GM12878 (cell line): Measurements from ENCODE around the gene PLEKHH1. TPM values are rescaled to one million over a fixed set of nuclear protein-coding genes. Genes with fewer than 3 reads are reported as not detected.

Source experiments
- ATAC-seq: fragments of 200-7000 bp; cut with Tn5 transposase; 3 replicates; pipeline ENCODE4 v1.9.1; 2020; ENCODE audit warnings: mild to moderate bottlenecking, moderate library complexity
- BruUV-seq: library from RNA; stranded (reverse); fragments of 400-500 nt; replicated peaks from 2 replicates; lab custom pipeline; 2021; lab: Mats Ljungman, UMichigan
- CTCF ChIA-PET: fragments of 300-600 bp; sonication (Branson Sonifier 250); formaldehyde crosslinking; extraction: SDS; loops from one replicate; lab custom pipeline; 2021; ENCODE audit warnings: inconsistent platforms; lab: Yijun Ruan, JAX
- POLR2A ChIA-PET: fragments of 350-600 bp; formaldehyde crosslinking; extraction: SDS; loops from one replicate; lab custom pipeline; 2021; ENCODE audit warnings: inconsistent platforms; lab: Charles Lee
- RAD21 ChIA-PET: fragments of 300-600 bp; sonication (Branson Sonifier 250); formaldehyde crosslinking; loops from one replicate; lab custom pipeline; 2023; ENCODE audit warnings: antibody characterized with exemption; ENCODE audit not compliant: unreplicated experiment; lab: Charles Lee
- SMC1A ChIA-PET: fragments of 300-600 bp; sonication (Branson Sonifier 250); formaldehyde crosslinking; loops from one replicate; lab custom pipeline; 2023; ENCODE audit not compliant: unreplicated experiment, uncharacterized antibody; lab: Charles Lee
- DNase-seq: peaks from one replicate; pipeline ENCODE4 v3.0.0-alpha.2; 2011; ENCODE audit warnings: low read depth, low spot score
- FAIRE-seq: peaks from 3 replicates; lab custom pipeline; 2011; peaks lifted over from hg19 to GRCh38; lab: Jason Lieb, UNC
- H2AFZ ChIP-seq: 2 replicates; pipeline ENCODE4 v1.6.0; 2011; ENCODE audit warnings: low read depth, low read length, control low read depth; ENCODE audit not compliant: control insufficient read depth
- H3K27ac ChIP-seq: 2 replicates; pipeline ENCODE4 v1.5.1; 2011; ENCODE audit warnings: control low read depth; ENCODE audit not compliant: control insufficient read depth, insufficient read depth
- H3K27me3 ChIP-seq, 2 experiments: replicated peaks in 1 of 2; 2 replicates each; pipeline versions ENCODE4 v1.6.0 to v1.6.1; 2011; ENCODE audit warnings: low read length in 1 of 2; ENCODE audit not compliant: control insufficient read depth in 2 of 2, insufficient read depth in 2 of 2
- H3K36me3 ChIP-seq, 2 experiments: 2 replicates each; pipeline ENCODE4 v1.5.1; 2011; ENCODE audit warnings: low read length in 1 of 2; ENCODE audit not compliant: control insufficient read depth in 2 of 2, insufficient read depth in 2 of 2
- H3K4me1 ChIP-seq: 2 replicates; pipeline ENCODE4 v1.6.1; 2011; ENCODE audit warnings: mild to moderate bottlenecking, low read length, moderate library complexity, mixed read lengths; ENCODE audit not compliant: control insufficient read depth, insufficient read depth
- H3K4me2 ChIP-seq: 2 replicates; pipeline ENCODE4 v1.6.0; 2011; ENCODE audit warnings: control low read depth; ENCODE audit not compliant: control insufficient read depth, insufficient read depth
- H3K4me3 ChIP-seq: fragments of 200-600 bp; sonication (generic); 2 replicates; pipeline ENCODE4 v1.5.1; 2016
- H3K79me2 ChIP-seq: 2 replicates; pipeline ENCODE4 v1.6.0; 2011; ENCODE audit warnings: low read length; ENCODE audit not compliant: control insufficient read depth, insufficient read depth
- H3K9ac ChIP-seq: 2 replicates; pipeline ENCODE4 v1.8.0; 2011; ENCODE audit warnings: low read length, control low read depth, mixed read lengths; ENCODE audit not compliant: control insufficient read depth, insufficient read depth
- H3K9me3 ChIP-seq: replicated peaks from 3 replicates; pipeline ENCODE4 v1.5.1; 2011; ENCODE audit warnings: mild to moderate bottlenecking, low read length; ENCODE audit not compliant: control insufficient read depth, insufficient read depth
- H4K20me1 ChIP-seq: 2 replicates; pipeline ENCODE4 v1.6.0; 2011; ENCODE audit not compliant: control insufficient read depth, insufficient read depth
- BHLHE40 ChIP-seq, 2 experiments: fragments of 450-650 bp in 1 of 2; IDR thresholded peaks; 2 replicates each; pipeline ENCODE4 v1.6.1; 2011 to 2017; ENCODE audit warnings: low read depth in 2 of 2, borderline replicate concordance in 1 of 2, improper control_type of control experiment in 1 of 2, low read length in 1 of 2, mild to moderate bottlenecking in 1 of 2
- CBX5 ChIP-seq: sonication (generic); IDR thresholded peaks from 2 replicates; pipeline ENCODE4 v1.6.1; 2016; ENCODE audit warnings: low read depth, moderate library complexity, mild to moderate bottlenecking, inconsistent platforms
- CREB1 ChIP-seq: IDR thresholded peaks from 2 replicates; pipeline ENCODE4 v1.6.1; 2012; ENCODE audit warnings: low read depth, mild to moderate bottlenecking, inconsistent platforms
- EZH2 ChIP-seq: IDR thresholded peaks from 2 replicates; pipeline ENCODE4 v1.6.1; 2012; ENCODE audit warnings: low read depth, mild to moderate bottlenecking, control low read depth, inconsistent platforms, low read length, borderline replicate concordance; ENCODE audit not compliant: control insufficient read depth
- IKZF1 ChIP-seq: fragments of 450-650 bp; conservative IDR thresholded peaks from 2 replicates; pipeline ENCODE4 v1.6.1; 2017; ENCODE audit warnings: antibody characterized with exemption, mild to moderate bottlenecking
- NFXL1 ChIP-seq: fragments of 450-650 bp; IDR thresholded peaks from 2 replicates; pipeline ENCODE4 v1.6.1; 2017; ENCODE audit warnings: antibody characterized with exemption, mild to moderate bottlenecking, borderline replicate concordance
- NFYA ChIP-seq: IDR thresholded peaks from 2 replicates; pipeline ENCODE4 v1.6.1; 2011; ENCODE audit warnings: low read depth, mild to moderate bottlenecking, low read length, improper control_type of control experiment, borderline replicate concordance
- NR2C1 ChIP-seq: fragments of 450-650 bp; IDR thresholded peaks from 2 replicates; pipeline ENCODE4 v1.6.1; 2017; ENCODE audit warnings: antibody characterized with exemption, mild to moderate bottlenecking, moderate library complexity
- PAX5 ChIP-seq: IDR thresholded peaks from 2 replicates; pipeline ENCODE4 v1.6.1; 2011; ENCODE audit warnings: low read depth, low read length, borderline replicate concordance
- POLR2AphosphoS5 ChIP-seq: IDR thresholded peaks from 2 replicates; pipeline ENCODE4 v1.6.1; 2011; ENCODE audit warnings: mild to moderate bottlenecking, low read length, inconsistent platforms
- TBL1XR1 ChIP-seq: IDR thresholded peaks from 2 replicates; pipeline ENCODE4 v1.6.1; 2012; ENCODE audit warnings: low read depth, low read length, improper control_type of control experiment
- ZNF384 ChIP-seq: IDR thresholded peaks from 2 replicates; pipeline ENCODE4 v1.6.1; 2012; ENCODE audit warnings: low read depth, mild to moderate bottlenecking, low read length, improper control_type of control experiment, borderline replicate concordance
- ZNF622 ChIP-seq: fragments of 450-650 bp; IDR thresholded peaks from 2 replicates; pipeline ENCODE4 v1.6.1; 2017; ENCODE audit warnings: mild to moderate bottlenecking, inconsistent platforms
- WGBS: methylation state at CpG from one replicate; pipeline ENCODE4 v1.1.6; 2016; ENCODE audit warnings: low lambda C conversion rate; ENCODE audit not compliant: insufficient replicate concordance, insufficient coverage; ENCODE audit errors: missing lambda C conversion rate; 5-methylcytosine and 5-hydroxymethylcytosine counted together
- in situ Hi-C: fragments of 300-500 bp; cut with MboI; formaldehyde crosslinking; loops from 9 replicates; pipeline ENCODE4 v1.14.3; 2018; ENCODE audit warnings: mixed read lengths
- intact Hi-C: fragments of 100-400 bp; cut with micrococcal nuclease; formaldehyde crosslinking; loops from one replicate; pipeline ENCODE4 v1.14.2; 2022; ENCODE audit not compliant: unreplicated experiment
- polyA plus RNA-seq, 11 experiments: library from polyadenylated mRNA; depleted of rRNA in 4 of 11; unstranded in 6 of 11; stranded (reverse) in 5 of 11; fragments of >200 nt; fragmentation: Nextera tagmentation in 4 of 11; fragmentation: Illumina TruSeq in 1 of 11; extraction: Ambion mirVana in 4 of 11; extraction: Trizol in 1 of 11; gene quantifications; 1 replicate in 1 of 11; 2 replicates in 10 of 11; pipeline versions ENCODE4 v1.2.1 to v1.2.3, GENCODE V29; 2011 to 2016; ENCODE audit warnings: inconsistent platforms in 2 of 11, missing spikeins in 2 of 11, low read depth in 1 of 11
- total RNA-seq, 4 experiments: library from RNA; depleted of rRNA in 3 of 4; stranded (reverse); fragments of >200 nt in 3 of 4; fragmentation: Illumina TruSeq in 1 of 4; extraction: Trizol in 1 of 4; gene quantifications; 2 replicates each; pipeline versions ENCODE4 v1.2.1 to v1.2.3, GENCODE V29; 2013 to 2021
- TF ChIP-seq, protein P1 (sequence below): IDR thresholded peaks from 2 replicates; pipeline ENCODE4 v1.6.1; 2012; ENCODE audit warnings: improper control_type of control experiment, low read depth, low read length; ENCODE audit not compliant: insufficient replicate concordance
- TF ChIP-seq, protein P2 (sequence below): fragments of 450-650 bp; IDR thresholded peaks from 2 replicates; pipeline ENCODE4 v1.6.1; 2017; ENCODE audit warnings: borderline replicate concordance

PLEKHH1 gene
- total and polyA plus RNA-seq, 10 of the 15 experiments (the other 5 are each of a cell fraction or from before 2014, with no cell fraction given): 0.11 to 0.95 (median 0.41) TPM

DNA sequence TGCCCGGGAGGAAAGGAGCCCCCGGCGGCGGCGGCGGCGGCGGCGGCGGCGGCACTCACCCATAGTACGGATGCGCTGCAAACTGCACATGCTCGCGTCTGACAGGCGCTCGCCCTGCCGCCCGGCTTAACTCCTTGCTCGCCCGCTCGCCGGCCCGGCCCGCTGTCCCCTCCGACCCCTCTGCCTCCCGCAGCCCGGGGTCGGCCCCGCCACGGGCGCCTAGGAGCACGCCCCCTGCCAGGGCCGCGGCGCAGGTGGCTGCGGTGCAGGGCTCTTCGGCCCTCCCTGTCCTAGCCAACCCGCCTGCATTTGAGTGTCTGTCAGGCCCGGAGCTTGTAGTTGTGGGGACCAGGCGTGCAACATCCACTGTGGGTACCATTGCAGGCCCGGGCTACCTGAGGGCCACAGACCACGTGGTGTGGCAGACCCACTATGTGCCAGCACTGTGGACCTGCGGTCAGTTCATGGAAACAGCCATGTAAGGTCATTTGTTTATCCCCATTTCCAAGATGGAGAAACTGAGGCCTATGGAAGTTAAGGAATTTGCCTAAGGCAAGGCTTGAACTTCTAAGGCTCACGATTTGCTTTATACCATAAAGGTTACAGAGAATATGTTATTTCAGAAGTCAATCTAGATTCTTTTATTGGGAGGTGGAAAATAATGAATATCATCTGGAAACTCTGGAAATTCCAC is 17.6 kb upstream of the PLEKHH1 start:
- in situ Hi-C loops (no loop called here), intact Hi-C loops (loop anchor here (2.0 kb wide), 1 partner anchor 27 kb away; the partner anchor contains the start of gene TMEM229B)
- H3K9me3 ChIP-seq: no peaks in the 10 kb centered on the region
- H3K9ac ChIP-seq: peak overlapping the region; percentile 11; the same call in 1 of the 2 replicates
- no peak overlapping the region for H3K27ac ChIP-seq
- H3K27me3 ChIP-seq: no peaks in the 10 kb centered on the region; a peak in 2 of 4 replicates
- no peaks in the 10 kb centered on the region for H4K20me1 ChIP-seq
- WGBS: 2% methylated on average over 41 of the region's 45 CpGs
- ChIA-PET CTCF (interaction anchor here (0.9 to 1.9 kb wide), 3 partner anchors 8 to 86 kb away, joined by 3 to 4 read pairs (median 4); no protein-coding TSS in a partner anchor), RAD21 (no interaction called here), POLR2A (interaction anchor here (0.5 kb wide), 1 partner anchor 136 kb away, joined by 3 read pairs; no protein-coding TSS in a partner anchor), SMC1A (interaction anchor here (0.8 to 1.2 kb wide), 2 partner anchors 27 to 69 kb away, joined by 3 to 4 read pairs; partner anchors contain the start of gene TMEM229B)
- peak overlapping the region; percentile 85; the same call in 1 of the 2 replicates for H3K4me3 ChIP-seq
- no peaks in the 10 kb centered on the region for H3K79me2 ChIP-seq
- no TSS peak for BruUV-seq
- no peak for DNase-seq
- no peak for FAIRE-seq
- peak overlapping the region; percentile 65 for H2AFZ ChIP-seq
- peak; percentile 75 for ATAC-seq
- peaks cover 20% of the 10 kb centered on the region for H3K4me1 ChIP-seq
- H3K4me2 ChIP-seq: peak overlapping the region; percentile 90
- no peaks in the 10 kb centered on the region for H3K36me3 ChIP-seq
- TF ChIP-seq POLR2AphosphoS5: no peak
- peak in 1 of 2 experiments; percentile 30; a peak in 1 of 4 replicates for TF ChIP-seq BHLHE40 (IDR thresholded peaks at IDR 0.05; ENCODE audit: borderline replicate concordance in 1 of 2, low read depth in 2 of 2, low read length in 1 of 2)
- no peak for TF ChIP-seq PAX5
- no peak for TF ChIP-seq CBX5
- TF ChIP-seq, protein P1, sequence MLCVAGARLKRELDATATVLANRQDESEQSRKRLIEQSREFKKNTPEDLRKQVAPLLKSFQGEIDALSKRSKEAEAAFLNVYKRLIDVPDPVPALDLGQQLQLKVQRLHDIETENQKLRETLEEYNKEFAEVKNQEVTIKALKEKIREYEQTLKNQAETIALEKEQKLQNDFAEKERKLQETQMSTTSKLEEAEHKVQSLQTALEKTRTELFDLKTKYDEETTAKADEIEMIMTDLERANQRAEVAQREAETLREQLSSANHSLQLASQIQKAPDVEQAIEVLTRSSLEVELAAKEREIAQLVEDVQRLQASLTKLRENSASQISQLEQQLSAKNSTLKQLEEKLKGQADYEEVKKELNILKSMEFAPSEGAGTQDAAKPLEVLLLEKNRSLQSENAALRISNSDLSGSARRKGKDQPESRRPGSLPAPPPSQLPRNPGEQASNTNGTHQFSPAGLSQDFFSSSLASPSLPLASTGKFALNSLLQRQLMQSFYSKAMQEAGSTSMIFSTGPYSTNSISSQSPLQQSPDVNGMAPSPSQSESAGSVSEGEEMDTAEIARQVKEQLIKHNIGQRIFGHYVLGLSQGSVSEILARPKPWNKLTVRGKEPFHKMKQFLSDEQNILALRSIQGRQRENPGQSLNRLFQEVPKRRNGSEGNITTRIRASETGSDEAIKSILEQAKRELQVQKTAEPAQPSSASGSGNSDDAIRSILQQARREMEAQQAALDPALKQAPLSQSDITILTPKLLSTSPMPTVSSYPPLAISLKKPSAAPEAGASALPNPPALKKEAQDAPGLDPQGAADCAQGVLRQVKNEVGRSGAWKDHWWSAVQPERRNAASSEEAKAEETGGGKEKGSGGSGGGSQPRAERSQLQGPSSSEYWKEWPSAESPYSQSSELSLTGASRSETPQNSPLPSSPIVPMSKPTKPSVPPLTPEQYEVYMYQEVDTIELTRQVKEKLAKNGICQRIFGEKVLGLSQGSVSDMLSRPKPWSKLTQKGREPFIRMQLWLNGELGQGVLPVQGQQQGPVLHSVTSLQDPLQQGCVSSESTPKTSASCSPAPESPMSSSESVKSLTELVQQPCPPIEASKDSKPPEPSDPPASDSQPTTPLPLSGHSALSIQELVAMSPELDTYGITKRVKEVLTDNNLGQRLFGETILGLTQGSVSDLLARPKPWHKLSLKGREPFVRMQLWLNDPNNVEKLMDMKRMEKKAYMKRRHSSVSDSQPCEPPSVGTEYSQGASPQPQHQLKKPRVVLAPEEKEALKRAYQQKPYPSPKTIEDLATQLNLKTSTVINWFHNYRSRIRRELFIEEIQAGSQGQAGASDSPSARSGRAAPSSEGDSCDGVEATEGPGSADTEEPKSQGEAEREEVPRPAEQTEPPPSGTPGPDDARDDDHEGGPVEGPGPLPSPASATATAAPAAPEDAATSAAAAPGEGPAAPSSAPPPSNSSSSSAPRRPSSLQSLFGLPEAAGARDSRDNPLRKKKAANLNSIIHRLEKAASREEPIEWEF: no peak
- no peak for TF ChIP-seq TBL1XR1
- no peak for TF ChIP-seq NFXL1
- TF ChIP-seq, protein P2, sequence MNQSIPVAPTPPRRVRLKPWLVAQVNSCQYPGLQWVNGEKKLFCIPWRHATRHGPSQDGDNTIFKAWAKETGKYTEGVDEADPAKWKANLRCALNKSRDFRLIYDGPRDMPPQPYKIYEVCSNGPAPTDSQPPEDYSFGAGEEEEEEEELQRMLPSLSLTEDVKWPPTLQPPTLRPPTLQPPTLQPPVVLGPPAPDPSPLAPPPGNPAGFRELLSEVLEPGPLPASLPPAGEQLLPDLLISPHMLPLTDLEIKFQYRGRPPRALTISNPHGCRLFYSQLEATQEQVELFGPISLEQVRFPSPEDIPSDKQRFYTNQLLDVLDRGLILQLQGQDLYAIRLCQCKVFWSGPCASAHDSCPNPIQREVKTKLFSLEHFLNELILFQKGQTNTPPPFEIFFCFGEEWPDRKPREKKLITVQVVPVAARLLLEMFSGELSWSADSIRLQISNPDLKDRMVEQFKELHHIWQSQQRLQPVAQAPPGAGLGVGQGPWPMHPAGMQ: no peak
- no peak for TF ChIP-seq EZH2
- no peak for TF ChIP-seq NR2C1
- no peak for TF ChIP-seq NFYA
- no peak for TF ChIP-seq CREB1
- TF ChIP-seq IKZF1: 0 out of 2 replicates have a peak, but pooled peaks have one; percentile 4
- TF ChIP-seq ZNF622: no peak
- no peak for TF ChIP-seq ZNF384
